Astrocyte (in vitro differentiated cells and primary cell): Measurements from ENCODE around the gene AOC1.

Source experiments
- CTCF ChIP-seq: IDR thresholded peaks from 2 replicates; pipeline ENCODE4 v1.5.1; 2011; ENCODE audit warnings: low read depth, mild to moderate bottlenecking, inconsistent platforms, low read length, moderate library complexity; ENCODE audit not compliant: insufficient read depth
- EZH2 ChIP-seq: IDR thresholded peaks from 2 replicates; pipeline ENCODE4 v1.6.1; 2012; ENCODE audit warnings: mild to moderate bottlenecking, low read length, inconsistent platforms; ENCODE audit not compliant: insufficient read depth

GRCh38 chr7:150869467-150869866, 17.1 kb downstream of the AOC1 start:
- TF ChIP-seq EZH2 (no peak), CTCF (no peak)
